Left ventricle myocardium inferior (tissue), 1 donor: ENCODE results near the gene SLC1A2. TPM values are rescaled to one million over a fixed set of nuclear protein-coding genes. Genes with fewer than 3 reads are reported as not detected.
A peak's percentile ranks its signal among the peaks of the same experiment; 100 is the strongest.

Source experiments
- DNase-seq: peaks from one replicate; pipeline ENCODE4 v3.0.0-alpha.2; 2020
- H3K27ac ChIP-seq: fragments of 200-600 bp; replicated peaks from 2 replicates; pipeline ENCODE4 v1.8.0; 2021
- H3K27me3 ChIP-seq: fragments of 200-600 bp; 2 replicates; pipeline ENCODE4 v1.8.0; 2021; ENCODE audit warnings: low read depth
- H3K36me3 ChIP-seq: fragments of 200-600 bp; 2 replicates; pipeline ENCODE4 v1.8.0; 2021
- H3K4me1 ChIP-seq: fragments of 200-600 bp; 2 replicates; pipeline ENCODE4 v1.8.0; 2021
- H3K4me3 ChIP-seq: fragments of 200-600 bp; 2 replicates; pipeline ENCODE4 v1.8.0; 2021; ENCODE audit warnings: mild to moderate bottlenecking, moderate library complexity
- H3K9me3 ChIP-seq: fragments of 200-600 bp; replicated peaks from 2 replicates; pipeline ENCODE4 v1.8.0; 2021
- intact Hi-C: fragments of 100-400 bp; cut with micrococcal nuclease; formaldehyde crosslinking; loops from one replicate; pipeline ENCODE4 v1.11.0; 2022
- total RNA-seq: library from RNA; stranded (reverse); fragmentation: NEBNext Ultra II Directional; extraction: Animal tissue kit (Norgen Biotek cat#: 25700); gene quantifications from one replicate; pipeline ENCODE4 v1.2.1, GENCODE V29; 2021
- TF ChIP-seq, protein P1 (sequence below): fragments of 200-600 bp; IDR thresholded peaks from 2 replicates; pipeline ENCODE4 v1.8.0; 2021; ENCODE audit warnings: antibody characterized with exemption, mild to moderate bottlenecking, borderline replicate concordance
- donor health status: DM: no; HTN: yes; CAD: no; lungs with severe emphysema.

The SLC1A2 gene
- total RNA-seq, 1 donor from 2014 or later: 8.4 TPM

DNA sequence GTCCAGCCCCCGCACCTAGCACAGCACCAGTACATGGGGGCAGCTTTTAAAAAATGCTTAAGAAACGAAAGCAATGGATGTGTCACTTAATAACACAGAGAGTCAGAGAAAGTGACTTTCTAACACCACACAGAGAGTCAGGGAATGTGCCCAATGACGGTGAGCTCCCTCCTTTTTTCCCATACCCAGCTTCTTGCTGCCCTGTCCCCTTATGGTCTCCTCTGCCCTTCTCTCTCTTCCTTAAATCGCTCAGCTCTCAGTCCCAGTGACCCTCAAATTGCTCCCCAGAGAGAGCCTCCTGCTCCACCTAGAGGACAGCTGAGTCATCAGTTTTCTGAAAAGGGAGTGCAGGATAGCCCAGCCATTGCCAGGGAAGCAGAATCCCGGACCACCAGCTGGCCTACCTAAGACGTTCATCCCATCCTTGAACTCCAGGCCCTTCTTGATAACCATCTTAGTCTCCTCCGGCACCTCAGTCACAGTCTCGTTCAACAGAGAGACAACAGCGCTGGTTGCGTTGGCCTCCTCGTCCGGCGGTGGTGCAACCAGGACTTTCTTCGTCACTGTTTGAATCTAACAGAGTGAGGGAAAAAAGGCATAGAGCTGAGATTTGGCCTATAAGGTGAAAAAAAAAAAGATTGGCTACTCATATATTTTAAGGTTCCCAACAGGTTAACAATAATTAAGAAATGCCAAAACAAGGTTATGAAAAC lies 113.5 kb downstream of the SLC1A2 start:
- H3K9me3 ChIP-seq: no peaks in the 10 kb centered on the region
- peaks cover 4% of the 10 kb centered on the region for H3K4me1 ChIP-seq
- no peak for DNase-seq
- TF ChIP-seq, protein P1, sequence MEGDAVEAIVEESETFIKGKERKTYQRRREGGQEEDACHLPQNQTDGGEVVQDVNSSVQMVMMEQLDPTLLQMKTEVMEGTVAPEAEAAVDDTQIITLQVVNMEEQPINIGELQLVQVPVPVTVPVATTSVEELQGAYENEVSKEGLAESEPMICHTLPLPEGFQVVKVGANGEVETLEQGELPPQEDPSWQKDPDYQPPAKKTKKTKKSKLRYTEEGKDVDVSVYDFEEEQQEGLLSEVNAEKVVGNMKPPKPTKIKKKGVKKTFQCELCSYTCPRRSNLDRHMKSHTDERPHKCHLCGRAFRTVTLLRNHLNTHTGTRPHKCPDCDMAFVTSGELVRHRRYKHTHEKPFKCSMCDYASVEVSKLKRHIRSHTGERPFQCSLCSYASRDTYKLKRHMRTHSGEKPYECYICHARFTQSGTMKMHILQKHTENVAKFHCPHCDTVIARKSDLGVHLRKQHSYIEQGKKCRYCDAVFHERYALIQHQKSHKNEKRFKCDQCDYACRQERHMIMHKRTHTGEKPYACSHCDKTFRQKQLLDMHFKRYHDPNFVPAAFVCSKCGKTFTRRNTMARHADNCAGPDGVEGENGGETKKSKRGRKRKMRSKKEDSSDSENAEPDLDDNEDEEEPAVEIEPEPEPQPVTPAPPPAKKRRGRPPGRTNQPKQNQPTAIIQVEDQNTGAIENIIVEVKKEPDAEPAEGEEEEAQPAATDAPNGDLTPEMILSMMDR: peak; percentile 47
- no peaks in the 10 kb centered on the region for H3K27me3 ChIP-seq
- no peak overlapping the region for H3K27ac ChIP-seq
- H3K36me3 ChIP-seq: no peaks in the 10 kb centered on the region
- H3K4me3 ChIP-seq: no peak overlapping the region
- intact Hi-C loops: no loop called here

DNA sequence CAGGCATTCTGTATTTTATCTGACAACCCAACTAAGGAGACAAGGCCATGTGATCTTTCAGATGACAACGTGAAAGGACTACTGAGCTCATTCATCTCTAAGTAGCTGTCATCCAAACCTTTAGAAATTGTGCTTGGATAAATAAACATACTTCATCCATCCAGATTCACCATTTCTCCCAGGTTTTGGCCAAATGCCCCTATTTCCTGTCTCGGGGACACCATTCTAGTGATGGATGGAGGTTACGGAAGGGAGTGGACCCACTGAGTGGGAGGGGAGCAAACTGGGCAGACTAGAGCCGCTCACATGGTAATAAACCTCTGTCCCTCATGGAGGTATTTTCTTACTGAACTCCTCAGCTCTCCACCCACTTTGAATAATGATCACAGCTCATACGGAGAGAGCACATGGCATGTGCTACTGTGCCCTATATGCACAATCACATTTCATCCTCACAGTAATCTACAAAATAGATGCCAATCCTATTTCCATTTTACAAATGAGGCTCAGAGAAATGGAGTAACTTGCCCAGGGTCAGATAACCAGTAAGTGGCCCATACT lies 114.4 kb downstream of the SLC1A2 start:
- Histone ChIP-seq H3K9me3 (no peaks in the 10 kb centered on the region), H3K27ac (no peak overlapping the region), H3K4me1 (peaks cover 4% of the 10 kb centered on the region), H3K4me3 (no peak overlapping the region), H3K36me3 (no peaks in the 10 kb centered on the region), H3K27me3 (no peaks in the 10 kb centered on the region)
- DNase-seq: no peak
- intact Hi-C loops: no loop called here
- TF ChIP-seq, protein P1: no peak

DNA sequence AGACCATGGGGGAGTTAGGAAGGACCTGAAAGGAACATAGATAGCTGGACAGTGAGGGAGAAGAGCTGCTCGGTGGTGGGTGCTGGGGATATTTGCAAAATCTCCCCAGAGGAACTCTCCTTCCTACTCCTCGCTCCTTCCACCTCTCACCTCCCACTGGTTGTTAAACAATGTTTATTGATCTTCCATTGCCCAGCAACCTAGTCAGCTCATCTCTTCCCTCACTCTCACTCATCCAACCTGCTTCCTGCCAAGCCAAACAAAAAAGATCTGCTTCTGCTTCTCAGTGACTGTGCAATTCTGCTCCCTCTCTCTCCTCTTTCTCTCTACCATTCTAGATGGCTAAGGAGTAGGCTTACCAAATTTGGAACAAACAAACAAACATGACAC lies 115.0 kb downstream of the SLC1A2 start:
- Histone ChIP-seq H3K27me3 (no peaks in the 10 kb centered on the region), H3K9me3 (no peaks in the 10 kb centered on the region), H3K4me1 (peaks cover 4% of the 10 kb centered on the region), H3K4me3 (no peak overlapping the region), H3K36me3 (no peaks in the 10 kb centered on the region), H3K27ac (peak overlapping the region; percentile 57)
- no peak for DNase-seq
- intact Hi-C loops: no loop called here
- TF ChIP-seq, protein P1: no peak

DNA sequence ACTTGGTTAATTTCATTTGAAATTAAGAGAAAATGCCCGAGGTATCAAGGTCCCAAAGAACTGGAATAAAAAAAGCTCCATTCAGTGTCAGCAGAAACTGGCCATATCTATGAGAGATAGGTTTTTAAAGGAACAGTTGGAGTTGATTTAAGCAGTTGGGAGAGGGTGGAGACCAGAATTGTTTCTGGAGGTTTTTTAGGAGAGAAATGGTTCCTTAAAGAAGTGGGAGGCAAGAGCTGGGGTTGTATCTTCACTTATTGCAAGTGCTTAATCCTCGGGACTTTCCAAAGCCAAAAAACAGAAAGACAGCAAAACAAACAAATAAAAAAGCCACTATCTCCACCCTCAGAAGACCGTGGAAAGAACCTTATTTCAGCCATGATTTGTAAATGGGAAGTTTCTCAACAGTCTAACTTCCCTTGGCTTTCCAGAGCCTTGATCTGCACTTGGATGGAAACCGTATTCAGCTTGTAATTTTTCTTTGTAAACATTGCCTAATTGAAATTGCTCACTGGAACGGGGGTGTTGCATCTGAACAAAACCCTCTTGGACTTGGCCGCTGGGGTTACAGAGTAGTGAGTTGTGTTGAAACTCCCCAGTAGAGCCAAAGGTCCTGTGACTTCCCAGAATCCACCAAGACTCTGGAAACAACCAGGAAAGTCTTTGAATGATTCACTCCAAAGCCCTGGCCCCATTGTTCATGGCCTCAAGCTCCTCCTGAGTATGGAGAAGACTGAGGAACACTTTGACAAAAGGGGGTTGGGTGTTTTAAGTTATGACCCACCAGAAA lies 115.6 kb downstream of the SLC1A2 start:
- peak overlapping the region; percentile 57 for H3K27ac ChIP-seq
- intact Hi-C loops: no loop called here
- H3K36me3 ChIP-seq: no peaks in the 10 kb centered on the region
- TF ChIP-seq, protein P1: no peak
- H3K4me1 ChIP-seq: peaks cover 4% of the 10 kb centered on the region
- H3K4me3 ChIP-seq: no peak overlapping the region
- no peaks in the 10 kb centered on the region for H3K27me3 ChIP-seq
- no peak for DNase-seq
- H3K9me3 ChIP-seq: no peaks in the 10 kb centered on the region

DNA sequence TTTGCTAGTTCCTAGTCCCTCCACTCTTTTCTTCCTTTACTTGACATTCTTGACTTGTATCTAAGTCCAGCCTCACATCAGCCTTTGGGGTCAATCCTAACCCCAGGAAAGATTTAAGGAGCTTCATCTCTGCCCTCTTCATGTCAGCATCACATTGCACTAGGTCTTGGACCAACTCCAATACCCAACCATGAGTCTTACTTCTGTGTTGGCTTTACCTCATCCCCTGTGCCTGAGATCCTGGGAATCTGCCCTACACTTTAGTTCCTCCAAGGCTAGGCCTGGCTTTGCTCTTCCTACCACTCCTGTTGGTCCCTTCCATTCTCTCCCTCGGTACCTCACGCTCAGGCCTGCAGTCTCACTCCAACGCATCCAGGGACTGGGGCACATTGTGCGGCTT lies 117.0 kb downstream of the SLC1A2 start:
- Histone ChIP-seq H3K4me1 (peaks cover 4% of the 10 kb centered on the region), H3K27ac (no peak overlapping the region), H3K9me3 (no peaks in the 10 kb centered on the region), H3K4me3 (no peak overlapping the region), H3K27me3 (no peaks in the 10 kb centered on the region), H3K36me3 (no peaks in the 10 kb centered on the region)
- intact Hi-C loops: no loop called here
- DNase-seq: no peak
- TF ChIP-seq, protein P1: no peak
